ENCODE measurements around the gene GLG1.
"Not testable (repeated sequence)": the region's sequence is repeated elsewhere in the genome, so short reads cannot be mapped to it uniquely, and the experiment has no call there.

Gene GLG1

DNA sequence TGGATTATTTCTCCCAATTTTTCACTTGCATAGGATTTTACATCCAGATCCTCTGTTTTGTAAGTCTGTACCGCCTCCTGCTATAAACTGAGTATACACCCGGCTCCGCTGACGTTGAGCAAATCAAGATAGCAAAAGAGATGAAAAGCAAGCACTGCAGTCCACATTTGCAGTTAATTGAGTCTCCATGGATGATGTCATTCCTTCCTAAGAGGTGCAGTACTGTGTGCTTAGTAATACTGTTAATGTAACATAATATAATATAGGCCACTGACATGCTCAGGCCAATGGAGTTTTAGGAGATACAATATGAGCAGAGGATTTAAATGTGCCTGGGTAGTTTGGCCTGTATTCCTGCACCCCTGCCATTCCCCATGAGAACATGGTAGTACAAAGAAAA lies 72.3 kb downstream of the GLG1 start:
- not testable (repeated sequence) for DNase-seq (ENCODE audit: low read depth)

- DNase-seq (ENCODE audit: low read depth): no peak
Observed at GRCh38 chr16:74524926-74525325, 82.0 kb downstream of the GLG1 start.

GRCh38 chr16:74524117-74524516 lies 82.8 kb downstream of the GLG1 start:
- DNase-seq (ENCODE audit: low read depth): no peak

DNA sequence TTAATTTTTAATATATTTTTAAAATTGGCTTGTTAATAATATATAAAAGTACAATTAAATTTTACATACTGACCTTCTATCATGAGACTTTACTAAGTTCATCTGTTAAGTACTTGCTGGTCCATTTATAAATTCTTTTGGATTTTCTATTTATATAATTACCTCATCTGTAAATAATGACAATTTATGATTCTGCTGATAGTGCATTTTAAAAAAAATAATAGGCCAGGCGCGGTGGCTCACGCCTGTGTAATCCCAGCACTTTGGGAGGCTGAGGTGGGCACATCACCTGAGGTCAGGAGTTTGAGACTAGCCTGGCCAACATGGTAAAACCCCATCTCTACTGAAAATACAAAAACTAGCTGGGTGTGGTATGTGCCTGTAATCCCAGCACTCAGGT lies 83.2 kb downstream of the GLG1 start:
- not testable (repeated sequence) for DNase-seq (ENCODE audit: low read depth)

DNA sequence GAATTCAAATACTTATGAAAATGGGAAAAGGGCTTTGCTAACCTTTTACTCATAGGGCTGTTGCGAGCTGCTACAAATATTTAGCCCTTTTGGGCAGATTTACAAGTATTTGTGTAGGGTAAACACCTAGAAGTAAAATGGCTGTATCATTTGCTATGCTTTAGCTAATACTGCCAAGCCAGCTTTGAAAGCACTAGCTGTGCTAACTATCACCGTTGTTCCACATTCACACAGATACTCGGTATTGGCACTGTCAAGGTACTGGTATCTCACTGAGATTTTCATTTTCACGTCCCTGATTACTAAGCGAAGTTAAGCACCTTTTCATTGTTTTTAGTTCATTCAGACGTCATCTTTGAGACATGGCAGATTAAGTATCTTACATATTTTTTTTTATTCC lies 84.8 kb downstream of the GLG1 start:
- DNase-seq (ENCODE audit: low read depth): no peak

DNA sequence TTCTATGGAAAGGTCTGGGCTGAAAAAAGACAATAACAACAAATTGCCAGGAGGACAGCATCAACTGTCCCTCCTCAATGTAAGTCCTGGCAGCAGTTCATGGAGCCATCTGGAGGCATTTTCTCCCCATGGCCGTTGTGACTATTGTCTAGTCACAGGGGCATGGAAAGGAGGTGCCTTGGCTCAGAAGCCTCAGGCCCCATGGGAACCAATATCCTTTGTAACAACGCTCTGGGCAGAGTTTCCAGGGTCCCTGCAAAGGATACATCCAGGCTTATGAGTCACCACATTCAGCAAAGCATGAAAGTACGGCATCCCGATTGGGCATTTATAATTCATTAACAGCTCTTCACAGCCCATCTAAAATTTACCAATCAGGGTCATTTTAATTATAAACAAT lies 85.2 kb downstream of the GLG1 start:
- no peak for DNase-seq (ENCODE audit: low read depth)

DNA sequence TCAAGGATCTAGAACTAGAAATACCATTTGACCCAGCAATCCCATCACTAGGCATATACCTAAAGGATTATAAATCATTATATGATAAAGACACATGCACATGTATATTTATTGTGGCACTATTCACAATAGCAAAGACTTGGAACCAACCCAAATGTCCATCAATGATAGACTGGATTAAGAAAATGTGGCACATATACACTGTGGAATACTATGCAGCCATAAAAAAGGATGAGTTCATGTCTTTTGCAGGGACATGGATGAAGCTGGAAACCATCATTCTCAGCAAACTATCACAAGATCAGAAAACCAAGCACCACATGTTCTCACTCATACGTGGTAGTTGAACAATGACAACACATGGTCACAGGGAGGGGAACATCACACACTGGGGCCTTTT lies 88.0 kb downstream of the GLG1 start:
- DNase-seq (ENCODE audit: low read depth): not testable (repeated sequence)

- DNase-seq (ENCODE audit: low read depth): no peak
Observed at GRCh38 chr16:74511961-74512360, 95.0 kb downstream of the GLG1 start.

DNA sequence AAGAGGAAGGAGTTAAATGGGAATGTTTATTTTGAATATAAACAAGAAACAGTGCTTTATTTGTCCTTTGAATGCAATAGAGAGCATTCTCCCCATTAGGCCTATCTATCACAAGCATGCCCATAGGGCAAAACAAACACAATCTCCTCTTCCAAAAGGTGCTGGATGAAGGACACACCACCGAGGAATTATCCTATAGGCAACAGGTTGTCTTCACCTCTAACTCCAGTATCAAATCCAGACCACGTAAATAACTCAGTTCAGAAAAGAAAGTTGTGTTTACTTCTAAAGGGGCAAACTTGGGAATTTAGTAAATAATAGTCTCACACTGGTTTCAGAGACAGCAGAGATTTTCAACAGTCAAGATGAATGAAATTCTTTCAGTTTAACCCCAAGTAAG lies 101.9 kb downstream of the GLG1 start:
- no peak for DNase-seq (ENCODE audit: low read depth)

- DNase-seq (ENCODE audit: low read depth): no peak
Observed at GRCh38 chr16:74503412-74503811, 103.5 kb downstream of the GLG1 start.

GRCh38 chr16:74501484-74502478 lies 105.1 kb downstream of the GLG1 start:
- no peak for DNase-seq (ENCODE audit: low read depth)

DNA sequence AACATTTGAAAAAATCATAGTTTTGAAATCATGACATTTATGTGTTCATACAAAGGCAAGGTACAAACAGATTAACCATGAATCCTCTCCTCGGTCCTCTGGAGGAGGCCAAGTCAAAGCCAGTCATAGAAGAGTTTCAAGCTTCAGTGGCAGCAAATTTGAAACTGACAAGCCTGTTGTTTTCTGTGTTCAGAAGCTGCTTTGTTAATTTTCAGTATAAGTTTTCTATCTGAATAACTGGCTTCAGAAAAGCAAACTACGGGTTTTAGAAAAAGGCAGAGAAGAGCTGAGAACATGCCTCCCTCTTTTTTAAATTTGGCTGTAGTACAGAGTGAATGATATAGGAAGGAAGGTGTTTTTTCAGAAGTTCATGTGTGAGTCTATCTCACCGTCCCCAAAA lies 106.0 kb downstream of the GLG1 start:
- no peak for DNase-seq (ENCODE audit: low read depth)

GRCh38 chr16:74499114-74499513 lies 107.8 kb downstream of the GLG1 start:
- no peak for DNase-seq (ENCODE audit: low read depth)

GRCh38 chr16:74497761-74498160 lies 109.2 kb downstream of the GLG1 start:
- no peak for DNase-seq (ENCODE audit: low read depth)

GRCh38 chr16:74496054-74496453 lies 110.9 kb downstream of the GLG1 start:
- DNase-seq (ENCODE audit: low read depth): no peak

GRCh38 chr16:74492976-74493375 lies 113.9 kb downstream of the GLG1 start:
- DNase-seq (ENCODE audit: low read depth): no peak

GRCh38 chr16:74487634-74488495 lies 119.0 kb downstream of the GLG1 start:
- no peak for DNase-seq (ENCODE audit: low read depth)

DNA sequence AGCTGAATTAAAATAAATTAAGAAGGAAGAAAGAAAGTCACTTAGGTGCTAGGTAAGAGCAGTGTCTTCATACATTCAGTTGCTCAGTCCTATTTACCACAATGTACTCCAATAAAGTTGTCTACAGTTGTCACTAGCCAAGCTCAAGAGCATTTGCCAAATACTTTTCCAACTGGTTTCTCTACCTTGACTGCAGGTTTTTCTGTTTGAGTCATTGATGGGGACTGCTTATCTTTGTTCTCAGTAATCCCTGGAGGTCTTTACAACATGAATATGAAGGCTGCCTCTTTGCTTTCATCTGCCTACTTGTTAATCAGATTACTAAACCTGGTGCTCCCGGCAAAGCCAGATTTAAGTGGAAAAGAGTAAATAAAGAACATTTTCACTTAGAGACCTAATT lies 121.0 kb downstream of the GLG1 start:
- no peak for DNase-seq (ENCODE audit: low read depth)

- no peak for DNase-seq (ENCODE audit: low read depth)
Observed at GRCh38 chr16:74480150-74481029, 126.5 kb downstream of the GLG1 start.

DNA sequence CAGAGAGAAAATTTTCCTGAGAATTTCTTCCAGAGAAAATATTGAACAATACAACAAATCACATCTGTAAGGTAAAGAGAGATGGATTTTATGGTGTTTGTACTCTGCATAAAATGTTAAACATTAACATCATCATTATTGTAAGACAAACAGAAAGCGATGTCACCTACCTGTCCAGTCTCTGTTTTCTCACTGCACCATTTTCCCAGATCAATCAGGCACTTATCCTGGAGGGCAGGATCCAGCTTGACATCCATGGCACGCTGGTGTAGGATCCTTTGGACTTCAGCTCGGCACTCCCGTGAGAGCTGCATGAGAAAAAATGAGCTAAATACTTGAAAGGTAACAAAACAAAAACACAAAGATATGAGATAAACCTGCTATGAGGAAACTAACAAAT lies 129.7 kb downstream of the GLG1 start:
- no peak for DNase-seq (ENCODE audit: low read depth)

GRCh38 chr16:74474416-74474815 lies 132.5 kb downstream of the GLG1 start:
- DNase-seq (ENCODE audit: low read depth): no peak

- no peak for DNase-seq (ENCODE audit: low read depth)
Observed at GRCh38 chr16:74472540-74472939, 134.4 kb downstream of the GLG1 start.
